Astrocyte of the spinal cord (primary cell): ENCODE results near the gene TMEM164.

Experiments used
- DNase-seq: peaks from one replicate; pipeline ENCODE4 v3.0.0; 2011; ENCODE audit warnings: low read depth, low spot score
- H3K4me3 ChIP-seq: 2 replicates; pipeline ENCODE4 v1.5.1; 2011; ENCODE audit warnings: low read depth, mild to moderate bottlenecking, low read length, moderate library complexity
- in situ Hi-C: cut with HindIII; loops from 2 replicates; pipeline ENCODE4 v1.10.0; 2017; ENCODE audit warnings: low sequenced_read_pairs
- TF ChIP-seq, protein P1 (sequence below): IDR thresholded peaks from 2 replicates; pipeline ENCODE4 v1.5.1; 2012; ENCODE audit warnings: low read depth, mild to moderate bottlenecking, low read length, inconsistent platforms

Gene TMEM164

GRCh38 chrX:110012818-110013485, 10.0 kb downstream of the TMEM164 start:
- in situ Hi-C loops: no loop called here
- TF ChIP-seq, protein P1, sequence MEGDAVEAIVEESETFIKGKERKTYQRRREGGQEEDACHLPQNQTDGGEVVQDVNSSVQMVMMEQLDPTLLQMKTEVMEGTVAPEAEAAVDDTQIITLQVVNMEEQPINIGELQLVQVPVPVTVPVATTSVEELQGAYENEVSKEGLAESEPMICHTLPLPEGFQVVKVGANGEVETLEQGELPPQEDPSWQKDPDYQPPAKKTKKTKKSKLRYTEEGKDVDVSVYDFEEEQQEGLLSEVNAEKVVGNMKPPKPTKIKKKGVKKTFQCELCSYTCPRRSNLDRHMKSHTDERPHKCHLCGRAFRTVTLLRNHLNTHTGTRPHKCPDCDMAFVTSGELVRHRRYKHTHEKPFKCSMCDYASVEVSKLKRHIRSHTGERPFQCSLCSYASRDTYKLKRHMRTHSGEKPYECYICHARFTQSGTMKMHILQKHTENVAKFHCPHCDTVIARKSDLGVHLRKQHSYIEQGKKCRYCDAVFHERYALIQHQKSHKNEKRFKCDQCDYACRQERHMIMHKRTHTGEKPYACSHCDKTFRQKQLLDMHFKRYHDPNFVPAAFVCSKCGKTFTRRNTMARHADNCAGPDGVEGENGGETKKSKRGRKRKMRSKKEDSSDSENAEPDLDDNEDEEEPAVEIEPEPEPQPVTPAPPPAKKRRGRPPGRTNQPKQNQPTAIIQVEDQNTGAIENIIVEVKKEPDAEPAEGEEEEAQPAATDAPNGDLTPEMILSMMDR: no peak
- no peak for DNase-seq
- H3K4me3 ChIP-seq: no peak overlapping the region

- TF ChIP-seq, protein P1: no peak
- no peak for DNase-seq
- no peak overlapping the region for H3K4me3 ChIP-seq
- in situ Hi-C loops: no loop called here
These were observed 11.1 kb downstream of the TMEM164 start for GRCh38 chrX:110013968-110014367.

DNA sequence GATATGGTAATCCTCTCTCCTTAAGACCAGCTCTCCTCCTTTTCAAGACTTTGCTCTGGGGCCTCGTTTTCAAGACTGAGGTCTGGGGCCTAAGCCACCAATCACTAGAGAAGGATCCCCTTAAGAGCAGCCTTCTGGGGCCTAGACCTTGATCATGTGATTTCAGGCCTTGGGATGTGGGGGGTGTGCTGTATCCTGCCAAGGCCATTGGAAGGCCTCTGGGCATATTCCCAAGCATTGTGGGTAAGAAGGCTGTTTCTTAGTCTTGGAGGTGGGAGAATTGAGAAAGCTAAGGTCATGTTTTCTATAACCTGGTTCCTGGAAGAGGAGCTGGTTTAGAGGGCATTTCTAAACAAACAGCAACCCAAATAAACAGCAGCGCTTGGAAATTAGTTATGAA, 12.1 kb downstream of the TMEM164 start:
- no peak overlapping the region for H3K4me3 ChIP-seq
- no peak for DNase-seq
- in situ Hi-C loops: no loop called here
- TF ChIP-seq, protein P1: no peak

- in situ Hi-C loops: no loop called here
- no peak for DNase-seq
These were observed 13.0 kb downstream of the TMEM164 start for GRCh38 chrX:110015915-110016314.

GRCh38 chrX:110020536-110020935, 17.6 kb downstream of the TMEM164 start:
- TF ChIP-seq, protein P1: no peak
- no peak overlapping the region for H3K4me3 ChIP-seq
- DNase-seq: no peak
- in situ Hi-C loops: no loop called here

More at GRCh38 chrX:110015915-110016314, 13.0 kb downstream of the TMEM164 start:
- H3K4me3 ChIP-seq: no peak overlapping the region
- TF ChIP-seq, protein P1: no peak

DNA sequence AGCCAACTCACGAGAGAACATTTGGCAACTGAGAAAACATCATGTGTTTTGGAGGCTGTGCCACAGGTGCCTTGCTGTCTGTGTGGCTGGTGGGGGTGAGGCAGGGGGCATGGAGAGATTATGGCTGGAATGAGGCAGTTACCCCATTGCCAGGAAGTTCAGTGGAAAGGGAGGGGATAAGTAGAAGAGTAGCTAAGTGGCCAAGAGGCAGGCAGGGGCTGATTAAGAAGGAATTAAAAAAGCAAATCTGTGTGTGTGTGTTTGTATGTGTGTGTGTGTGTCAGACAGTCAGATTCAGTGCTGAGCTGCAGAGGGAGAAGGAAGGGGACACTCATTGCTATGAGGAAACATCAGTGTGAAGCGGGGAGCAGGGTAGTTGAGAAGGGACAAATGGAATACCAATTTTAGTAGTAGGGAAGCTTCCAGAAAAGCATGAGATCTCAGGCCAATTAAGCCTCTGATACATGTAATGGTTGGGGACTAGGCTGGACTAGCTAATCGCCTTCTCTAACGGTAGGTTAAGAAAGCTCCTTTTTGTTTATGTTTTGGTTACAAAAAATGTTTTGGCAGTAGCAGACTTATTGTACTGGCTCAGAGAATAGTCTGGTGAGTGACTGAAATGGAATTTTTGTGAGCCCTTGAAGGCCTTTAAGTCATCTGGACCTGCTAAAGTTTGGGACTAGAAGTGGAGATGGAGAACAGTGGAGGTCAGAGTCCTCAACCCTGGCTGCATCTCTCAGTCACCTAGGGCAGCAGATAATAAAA, 18.5 kb downstream of the TMEM164 start:
- in situ Hi-C loops: no loop called here
- TF ChIP-seq, protein P1: no peak
- H3K4me3 ChIP-seq: no peak overlapping the region
- DNase-seq: peak; percentile 63
